ENCODE measurements around the gene FER.

- TF ChIP-seq CTCF (IDR thresholded peaks at IDR 0.05; ENCODE audit: poor library complexity) (no peak), EZH2 (IDR thresholded peaks at IDR 0.05; ENCODE audit: borderline replicate concordance) (no peak)
These were observed 486.7 kb downstream of the FER start for GRCh38 chr5:109234381-109234780.
